HPDE6-E6E7 (cell line): ENCODE data around the gene B4GALT3.

Experiments
- DNase-seq: peaks from one replicate; pipeline ENCODE4 v3.0.0; 2011; ENCODE audit warnings: missing footprints; ENCODE audit errors: extremely low spot score

The B4GALT3 gene

GRCh38 chr1:161188381-161188780 is 11.1 kb upstream of the B4GALT3 start:
- no peak for DNase-seq

GRCh38 chr1:161187311-161187710 is 10.0 kb upstream of the B4GALT3 start:
- no peak for DNase-seq

- DNase-seq, result no peak
Observed at GRCh38 chr1:161185732-161186311, 8.5 kb upstream of the B4GALT3 start.

GRCh38 chr1:161185282-161185682 is 8.0 kb upstream of the B4GALT3 start:
- DNase-seq, result no peak

GRCh38 chr1:161182214-161182613 is 4.9 kb upstream of the B4GALT3 start:
- no peak for DNase-seq

GRCh38 chr1:161180639-161181038 is 3.3 kb upstream of the B4GALT3 start:
- no peak for DNase-seq

GRCh38 chr1:161179698-161180097 is 2.4 kb upstream of the B4GALT3 start:
- no peak for DNase-seq

GRCh38 chr1:161177936-161178244 is 583 bp upstream of the B4GALT3 start:
- no peak for DNase-seq

GRCh38 chr1:161176468-161177111 is 717 bp downstream of the B4GALT3 start:
- no peak for DNase-seq

- DNase-seq, result no peak
Observed at GRCh38 chr1:161175771-161176453, 1.4 kb downstream of the B4GALT3 start.

GRCh38 chr1:161174911-161175310 is 2.4 kb downstream of the B4GALT3 start:
- no peak for DNase-seq

GRCh38 chr1:161173711-161174110 is 3.6 kb downstream of the B4GALT3 start:
- DNase-seq, result no peak

GRCh38 chr1:161172776-161173376 is 4.4 kb downstream of the B4GALT3 start:
- DNase-seq, result no peak

- DNase-seq, result no peak
Observed at GRCh38 chr1:161172349-161172748, 5.0 kb downstream of the B4GALT3 start.

GRCh38 chr1:161171696-161172095 is 5.6 kb downstream of the B4GALT3 start:
- no peak for DNase-seq

GRCh38 chr1:161171191-161171590 is 6.1 kb downstream of the B4GALT3 start:
- no peak for DNase-seq

- no peak for DNase-seq
Observed at GRCh38 chr1:161168906-161169305, 8.4 kb downstream of the B4GALT3 start.

GRCh38 chr1:161166669-161167548 is 10.4 kb downstream of the B4GALT3 start:
- no peak for DNase-seq

- DNase-seq, result peak; percentile 94
Observed at GRCh38 chr1:161165742-161166668, 11.3 kb downstream of the B4GALT3 start, which contains the start of gene PPOX. TSS of gene PPOX (plus strand) at chr1:161166426. CDS start at chr1:161166848, 422 bp downstream.

GRCh38 chr1:161164901-161165610 is 12.3 kb downstream of the B4GALT3 start:
- DNase-seq, result no peak
